GM12878 (cell line): ENCODE results near the gene PRSS8. TPM values are rescaled to one million over a fixed set of nuclear protein-coding genes. Genes with fewer than 3 reads are reported as not detected.

Experiments
- ATAC-seq: fragments of 200-7000 bp; cut with Tn5 transposase; 3 replicates; pipeline ENCODE4 v1.9.1; 2020; ENCODE audit warnings: mild to moderate bottlenecking, moderate library complexity
- BruUV-seq: library from RNA; stranded (reverse); fragments of 400-500 nt; replicated peaks from 2 replicates; lab custom pipeline; 2021; lab: Mats Ljungman, UMichigan
- CTCF ChIA-PET: fragments of 300-600 bp; sonication (Branson Sonifier 250); formaldehyde crosslinking; extraction: SDS; loops from one replicate; lab custom pipeline; 2021; ENCODE audit warnings: inconsistent platforms; lab: Yijun Ruan, JAX
- POLR2A ChIA-PET: fragments of 350-600 bp; formaldehyde crosslinking; extraction: SDS; loops from one replicate; lab custom pipeline; 2021; ENCODE audit warnings: inconsistent platforms; lab: Charles Lee
- RAD21 ChIA-PET: fragments of 300-600 bp; sonication (Branson Sonifier 250); formaldehyde crosslinking; loops from one replicate; lab custom pipeline; 2023; ENCODE audit warnings: antibody characterized with exemption; ENCODE audit not compliant: unreplicated experiment; lab: Charles Lee
- SMC1A ChIA-PET: fragments of 300-600 bp; sonication (Branson Sonifier 250); formaldehyde crosslinking; loops from one replicate; lab custom pipeline; 2023; ENCODE audit not compliant: unreplicated experiment, uncharacterized antibody; lab: Charles Lee
- DNase-seq: peaks from one replicate; pipeline ENCODE4 v3.0.0-alpha.2; 2011; ENCODE audit warnings: low read depth, low spot score
- FAIRE-seq: peaks from 3 replicates; lab custom pipeline; 2011; peaks lifted over from hg19 to GRCh38; lab: Jason Lieb, UNC
- H2AFZ ChIP-seq: 2 replicates; pipeline ENCODE4 v1.6.0; 2011; ENCODE audit warnings: low read depth, low read length, control low read depth; ENCODE audit not compliant: control insufficient read depth
- H3K27ac ChIP-seq: 2 replicates; pipeline ENCODE4 v1.5.1; 2011; ENCODE audit warnings: control low read depth; ENCODE audit not compliant: control insufficient read depth, insufficient read depth
- H3K27me3 ChIP-seq, 2 experiments: replicated peaks in 1 of 2; 2 replicates each; pipeline versions ENCODE4 v1.6.0 to v1.6.1; 2011; ENCODE audit warnings: low read length in 1 of 2; ENCODE audit not compliant: control insufficient read depth in 2 of 2, insufficient read depth in 2 of 2
- H3K36me3 ChIP-seq, 2 experiments: 2 replicates each; pipeline ENCODE4 v1.5.1; 2011; ENCODE audit warnings: low read length in 1 of 2; ENCODE audit not compliant: control insufficient read depth in 2 of 2, insufficient read depth in 2 of 2
- H3K4me1 ChIP-seq: 2 replicates; pipeline ENCODE4 v1.6.1; 2011; ENCODE audit warnings: mild to moderate bottlenecking, low read length, moderate library complexity, mixed read lengths; ENCODE audit not compliant: control insufficient read depth, insufficient read depth
- H3K4me2 ChIP-seq: 2 replicates; pipeline ENCODE4 v1.6.0; 2011; ENCODE audit warnings: control low read depth; ENCODE audit not compliant: control insufficient read depth, insufficient read depth
- H3K4me3 ChIP-seq: fragments of 200-600 bp; sonication (generic); 2 replicates; pipeline ENCODE4 v1.5.1; 2016
- H3K79me2 ChIP-seq: 2 replicates; pipeline ENCODE4 v1.6.0; 2011; ENCODE audit warnings: low read length; ENCODE audit not compliant: control insufficient read depth, insufficient read depth
- H3K9ac ChIP-seq: 2 replicates; pipeline ENCODE4 v1.8.0; 2011; ENCODE audit warnings: low read length, control low read depth, mixed read lengths; ENCODE audit not compliant: control insufficient read depth, insufficient read depth
- H3K9me3 ChIP-seq: replicated peaks from 3 replicates; pipeline ENCODE4 v1.5.1; 2011; ENCODE audit warnings: mild to moderate bottlenecking, low read length; ENCODE audit not compliant: control insufficient read depth, insufficient read depth
- H4K20me1 ChIP-seq: 2 replicates; pipeline ENCODE4 v1.6.0; 2011; ENCODE audit not compliant: control insufficient read depth, insufficient read depth
- BCL11A ChIP-seq: IDR thresholded peaks from 2 replicates; pipeline ENCODE4 v1.6.1; 2011; ENCODE audit warnings: low read depth, low read length
- KAT2A ChIP-seq: conservative IDR thresholded peaks from 2 replicates; pipeline ENCODE4 v1.6.1; 2011; ENCODE audit warnings: low read depth, low read length; ENCODE audit not compliant: control insufficient read depth
- MEF2A ChIP-seq: IDR thresholded peaks from 2 replicates; pipeline ENCODE4 v1.6.1; 2011; ENCODE audit warnings: low read depth, mild to moderate bottlenecking, low read length, moderate library complexity; ENCODE audit not compliant: insufficient read depth
- MTA3 ChIP-seq: IDR thresholded peaks from 2 replicates; pipeline ENCODE4 v1.6.1; 2012; ENCODE audit warnings: low read length, inconsistent platforms, borderline replicate concordance
- NR2C1 ChIP-seq: fragments of 450-650 bp; IDR thresholded peaks from 2 replicates; pipeline ENCODE4 v1.6.1; 2017; ENCODE audit warnings: antibody characterized with exemption, mild to moderate bottlenecking, moderate library complexity
- SIN3A ChIP-seq: IDR thresholded peaks from 2 replicates; pipeline ENCODE4 v1.6.1; 2012; ENCODE audit warnings: low read depth, low read length, improper control_type of control experiment
- ZBED1 ChIP-seq: IDR thresholded peaks from 2 replicates; pipeline ENCODE4 v1.6.1; 2016; ENCODE audit warnings: borderline replicate concordance
- WGBS: methylation state at CpG from one replicate; pipeline ENCODE4 v1.1.6; 2016; ENCODE audit warnings: low lambda C conversion rate; ENCODE audit not compliant: insufficient replicate concordance, insufficient coverage; ENCODE audit errors: missing lambda C conversion rate; 5-methylcytosine and 5-hydroxymethylcytosine counted together
- in situ Hi-C: fragments of 300-500 bp; cut with MboI; formaldehyde crosslinking; loops from 9 replicates; pipeline ENCODE4 v1.14.3; 2018; ENCODE audit warnings: mixed read lengths
- intact Hi-C: fragments of 100-400 bp; cut with micrococcal nuclease; formaldehyde crosslinking; loops from one replicate; pipeline ENCODE4 v1.14.2; 2022; ENCODE audit not compliant: unreplicated experiment
- polyA plus RNA-seq, 11 experiments: library from polyadenylated mRNA; depleted of rRNA in 4 of 11; unstranded in 6 of 11; stranded (reverse) in 5 of 11; fragments of >200 nt; fragmentation: Nextera tagmentation in 4 of 11; fragmentation: Illumina TruSeq in 1 of 11; extraction: Ambion mirVana in 4 of 11; extraction: Trizol in 1 of 11; gene quantifications; 1 replicate in 1 of 11; 2 replicates in 10 of 11; pipeline versions ENCODE4 v1.2.1 to v1.2.3, GENCODE V29; 2011 to 2016; ENCODE audit warnings: inconsistent platforms in 2 of 11, missing spikeins in 2 of 11, low read depth in 1 of 11
- total RNA-seq, 4 experiments: library from RNA; depleted of rRNA in 3 of 4; stranded (reverse); fragments of >200 nt in 3 of 4; fragmentation: Illumina TruSeq in 1 of 4; extraction: Trizol in 1 of 4; gene quantifications; 2 replicates each; pipeline versions ENCODE4 v1.2.1 to v1.2.3, GENCODE V29; 2013 to 2021

The PRSS8 gene
- total and polyA plus RNA-seq, 10 of the 15 experiments (the other 5 are each of a cell fraction or from before 2014, with no cell fraction given) = 0.33 to 0.58 TPM; not detected in 8

DNA sequence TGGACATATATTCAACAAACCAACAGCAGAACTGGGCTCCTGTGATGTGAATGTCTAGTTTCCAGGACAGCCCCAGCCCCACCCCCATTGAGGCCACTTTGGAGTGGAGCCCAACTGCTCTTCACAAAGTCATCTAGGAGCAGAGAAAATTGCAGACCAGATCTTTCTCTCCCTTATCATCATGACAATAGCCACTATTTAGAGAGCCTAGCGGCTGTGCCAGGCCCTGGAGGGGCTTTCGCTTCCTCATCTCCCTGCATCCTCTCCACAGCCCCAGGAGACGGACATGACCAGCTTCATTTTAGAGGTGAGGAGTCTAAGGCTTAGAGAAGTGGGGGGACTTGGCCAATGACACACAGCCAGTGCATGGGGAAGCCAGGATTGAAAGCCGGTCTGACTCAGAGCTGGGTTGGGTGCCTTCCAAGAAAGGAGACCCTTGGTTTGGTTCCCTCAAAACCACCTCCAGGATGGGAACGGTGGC lies 1.4 kb downstream of the PRSS8 start:
- in situ Hi-C loops (no loop called here), intact Hi-C loops (no loop called here)
- Histone ChIP-seq H2AFZ (no peak overlapping the region), H3K27ac (no peak overlapping the region), H3K9me3 (no peaks in the 10 kb centered on the region), H3K4me2 (no peak overlapping the region), H3K9ac (no peak overlapping the region), H3K4me1 (no peaks in the 10 kb centered on the region), H3K79me2 (no peaks in the 10 kb centered on the region), H4K20me1 (no peaks in the 10 kb centered on the region), H3K36me3 (no peaks in the 10 kb centered on the region; a peak in 1 of 4 replicates), H3K27me3 (no peaks in the 10 kb centered on the region), H3K4me3 (no peak overlapping the region)
- POLR2A ChIA-PET = no interaction called here
- SMC1A ChIA-PET = no interaction called here
- DNase-seq (no peak), ATAC-seq (no peak), FAIRE-seq (no peak)
- TF ChIP-seq KAT2A (no peak), ZBED1 (no peak), MEF2A (no peak)
- 65% methylated on average over 5 of the region's 5 CpGs for WGBS
- RAD21 ChIA-PET = no interaction called here
- CTCF ChIA-PET = no interaction called here
- BruUV-seq = no TSS peak

DNA sequence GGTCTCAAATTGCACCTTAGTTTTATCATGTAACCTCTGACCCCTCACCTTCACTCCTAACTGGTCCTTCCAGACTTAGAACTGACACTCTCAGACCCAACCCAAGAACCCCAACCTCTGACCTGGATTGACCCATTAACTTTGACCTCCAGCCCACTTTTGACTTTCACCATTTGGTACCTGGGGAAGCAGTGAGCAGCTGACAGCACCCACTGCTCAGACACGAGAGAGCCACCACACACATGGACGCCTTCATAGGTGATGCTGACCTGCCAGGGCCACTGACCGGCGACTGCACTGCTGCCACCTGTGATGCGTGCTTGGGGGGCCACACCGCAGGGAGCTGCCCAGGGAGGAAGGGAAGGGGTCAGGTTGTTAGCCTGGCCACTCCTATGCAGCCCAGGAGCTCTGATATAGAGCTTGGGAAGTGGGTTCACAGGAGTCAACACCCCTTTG lies 2.5 kb downstream of the PRSS8 start:
- Histone ChIP-seq H3K9me3 (no peaks in the 10 kb centered on the region), H3K27ac (no peak overlapping the region), H4K20me1 (no peaks in the 10 kb centered on the region), H2AFZ (no peak overlapping the region), H3K4me3 (no peak overlapping the region), H3K4me1 (no peaks in the 10 kb centered on the region), H3K4me2 (no peak overlapping the region), H3K9ac (no peak overlapping the region), H3K79me2 (no peaks in the 10 kb centered on the region), H3K27me3 (no peaks in the 10 kb centered on the region), H3K36me3 (no peaks in the 10 kb centered on the region; a peak in 2 of 4 replicates)
- ChIA-PET SMC1A (no interaction called here), CTCF (no interaction called here), POLR2A (no interaction called here), RAD21 (no interaction called here)
- no peak for ATAC-seq
- intact Hi-C loops (no loop called here), in situ Hi-C loops (no loop called here)
- TF ChIP-seq MTA3 (no peak), NR2C1 (0 out of 2 replicates have a peak, but pooled peaks have one; percentile 9), BCL11A (no peak), SIN3A (no peak)
- FAIRE-seq = no peak
- DNase-seq = no peak
- WGBS = 53% methylated on average over 6 of the region's 6 CpGs
- BruUV-seq = no TSS peak
